HG03039 (cell line): ENCODE measurements around the gene GJA9.
"Not testable (repeated sequence)": the region's sequence is repeated elsewhere in the genome, so short reads cannot be mapped to it uniquely, and the experiment has no call there.

Experiments used
- ATAC-seq: cut with Tn5 transposase; IDR thresholded peaks from one replicate; pipeline ENCODE4 v1.9.1; 2021; ENCODE audit warnings: mild to moderate bottlenecking, moderate library complexity; ENCODE audit not compliant: unreplicated experiment

GJA9 gene

GRCh38 chr1:38881487-38881886 lies at the start of gene GJA9:
Gene GJA9 (minus strand): TSS chr1:38881587. CDS start chr1:38876098, 5,489 bp downstream.
- ATAC-seq: no peak

- no peak for ATAC-seq
Measured at GRCh38 chr1:38929476-38929875, 48.1 kb upstream of the GJA9 start.

GRCh38 chr1:38929054-38929453 lies 47.7 kb upstream of the GJA9 start:
- no peak for ATAC-seq

- no peak for ATAC-seq
Measured at GRCh38 chr1:38926091-38926490, 44.7 kb upstream of the GJA9 start.

- ATAC-seq: no peak
Measured at GRCh38 chr1:38925391-38925790, 44.0 kb upstream of the GJA9 start.

- no peak for ATAC-seq
Measured at GRCh38 chr1:38923607-38924006, 42.2 kb upstream of the GJA9 start.

- no peak for ATAC-seq
Measured at GRCh38 chr1:38919130-38919529, 37.7 kb upstream of the GJA9 start.

GRCh38 chr1:38918568-38918967 lies 37.2 kb upstream of the GJA9 start:
- ATAC-seq: no peak

GRCh38 chr1:38917772-38918171 lies 36.4 kb upstream of the GJA9 start:
- ATAC-seq: no peak

GRCh38 chr1:38917337-38917736 lies 36.0 kb upstream of the GJA9 start:
- no peak for ATAC-seq

- no peak for ATAC-seq
Measured at GRCh38 chr1:38915352-38915948, 34.1 kb upstream of the GJA9 start.

GRCh38 chr1:38914908-38915307 lies 33.5 kb upstream of the GJA9 start:
- ATAC-seq: not testable (repeated sequence)

GRCh38 chr1:38908821-38909220 lies 27.4 kb upstream of the GJA9 start:
- no peak for ATAC-seq

GRCh38 chr1:38905985-38906384 lies 24.6 kb upstream of the GJA9 start:
- no peak for ATAC-seq

GRCh38 chr1:38899560-38899959 lies 18.2 kb upstream of the GJA9 start:
- no peak for ATAC-seq

- no peak for ATAC-seq
Measured at GRCh38 chr1:38898653-38899230, 17.4 kb upstream of the GJA9 start.

- no peak for ATAC-seq
Measured at GRCh38 chr1:38896169-38896568, 14.8 kb upstream of the GJA9 start.

- ATAC-seq: no peak
Measured at GRCh38 chr1:38892976-38893375, 11.6 kb upstream of the GJA9 start.

GRCh38 chr1:38891753-38892152 lies 10.4 kb upstream of the GJA9 start:
- no peak for ATAC-seq

- ATAC-seq: no peak
Measured at GRCh38 chr1:38889589-38889988, 8.2 kb upstream of the GJA9 start.

- ATAC-seq: no peak
Measured at GRCh38 chr1:38888423-38889333, 7.3 kb upstream of the GJA9 start.

- ATAC-seq: no peak
Measured at GRCh38 chr1:38885092-38885491, 3.7 kb upstream of the GJA9 start.
